ENCODE data around the gene COL9A3. TPM values are rescaled to one million over a fixed set of nuclear protein-coding genes. Genes with fewer than 3 reads are reported as not detected.

COL9A3 gene
- total RNA-seq (2014; rRNA removed; shearing (Covaris generic)): not detected in 2 replicates

DNA sequence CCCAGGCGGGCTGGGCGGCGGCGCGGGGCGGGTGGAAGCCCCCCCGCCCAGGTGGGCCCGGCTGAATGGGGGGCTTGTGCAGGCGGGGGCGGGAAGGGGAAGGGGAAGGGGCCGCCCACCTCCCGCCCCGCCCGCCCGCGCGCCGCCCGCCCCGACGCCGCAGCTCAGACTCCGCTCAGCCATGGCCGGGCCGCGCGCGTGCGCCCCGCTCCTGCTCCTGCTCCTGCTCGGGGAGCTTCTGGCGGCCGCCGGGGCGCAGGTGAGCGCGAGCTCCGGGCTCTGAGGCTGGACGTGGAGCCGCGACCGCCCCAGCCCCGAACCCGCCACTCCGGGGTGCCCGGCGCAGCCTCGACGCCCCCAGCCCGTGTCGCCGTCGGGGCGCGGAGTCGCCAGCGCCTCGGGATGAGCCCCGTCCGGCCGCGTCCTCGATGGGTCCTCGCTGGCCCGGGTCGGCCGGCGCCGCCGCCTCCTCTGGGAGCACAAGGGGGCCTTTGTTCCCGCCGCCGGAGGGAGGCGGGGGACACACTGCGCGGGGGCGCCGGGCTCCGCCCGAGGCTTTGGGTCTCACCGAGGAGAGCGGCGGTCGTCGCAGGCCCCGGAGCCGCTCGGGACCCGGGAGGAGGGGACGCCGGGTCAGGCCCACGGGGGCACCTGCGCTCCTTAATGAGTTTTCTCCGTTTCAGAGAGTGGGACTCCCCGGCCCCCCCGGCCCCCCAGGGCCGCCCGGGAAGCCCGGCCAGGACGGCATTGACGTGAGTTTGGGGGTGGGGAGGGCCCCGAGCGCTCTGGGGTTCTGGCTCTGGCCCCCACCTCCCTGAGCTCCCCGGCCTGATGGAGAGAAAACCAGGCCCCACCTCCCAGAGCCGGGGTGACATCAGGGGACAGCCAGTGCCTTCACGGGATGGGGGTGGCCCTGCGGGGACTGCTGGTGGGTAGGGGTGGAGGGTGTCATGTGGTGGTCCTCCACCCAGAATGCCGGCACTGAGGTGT lies at the start of gene COL9A3:
TSS of gene COL9A3 (plus strand) at position 167 of the 990 bp plus-strand sequence. CDS start at position 182, 15 bp downstream.
- no peak within 1 kb of the TSS for H3K27ac ChIP-seq
- DNase-seq (ENCODE audit: low read depth in 1 of 2, low spot score in 2 of 2): no peak
- peaks cover 42% of the 10 kb centered on the region for H3K27me3 ChIP-seq (replicated peaks)
- H3K4me1 ChIP-seq (replicated peaks): peaks cover 14% of the 10 kb centered on the region
- H3K9me3 ChIP-seq (replicated peaks): no peaks in the 10 kb centered on the region
- H3K4me3 ChIP-seq: no peak within 1 kb of the TSS
- H3K36me3 ChIP-seq: peaks cover 11% of the 10 kb centered on the region

DNA sequence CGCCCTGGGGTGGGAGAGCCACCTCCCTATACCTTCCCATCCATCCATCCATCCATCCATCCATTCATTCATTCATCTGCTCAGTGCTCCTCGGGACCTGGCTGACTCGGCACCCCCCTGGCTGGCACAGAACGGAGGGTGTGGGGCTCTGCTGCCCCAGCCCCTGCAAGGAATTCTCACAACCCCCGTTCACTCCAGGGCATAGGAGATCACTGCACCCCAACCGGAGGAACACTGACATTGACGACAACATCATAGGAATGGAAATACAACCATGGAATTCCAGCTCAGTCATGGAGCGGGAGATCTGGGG lies 48.7 kb upstream of the COL9A3 start:
- Histone ChIP-seq H3K36me3 (no peaks in the 10 kb centered on the region), H3K27me3 (replicated peaks) (peaks cover 75% of the 10 kb centered on the region), H3K4me3 (no peak overlapping the region), H3K4me1 (replicated peaks) (no peaks in the 10 kb centered on the region), H3K9me3 (replicated peaks) (no peaks in the 10 kb centered on the region), H3K27ac (no peak overlapping the region)
- DNase-seq (ENCODE audit: low read depth in 1 of 2, low spot score in 2 of 2): no peak

- Histone ChIP-seq H3K36me3 (no peaks in the 10 kb centered on the region), H3K4me1 (replicated peaks) (no peaks in the 10 kb centered on the region), H3K4me3 (no peak overlapping the region), H3K9me3 (replicated peaks) (no peaks in the 10 kb centered on the region), H3K27me3 (replicated peaks) (peaks cover 80% of the 10 kb centered on the region), H3K27ac (no peak overlapping the region)
- no peak for DNase-seq (ENCODE audit: low read depth in 1 of 2, low spot score in 2 of 2)
These were observed 48.1 kb upstream of the COL9A3 start for GRCh38 chr20:62768551-62769287.

DNA sequence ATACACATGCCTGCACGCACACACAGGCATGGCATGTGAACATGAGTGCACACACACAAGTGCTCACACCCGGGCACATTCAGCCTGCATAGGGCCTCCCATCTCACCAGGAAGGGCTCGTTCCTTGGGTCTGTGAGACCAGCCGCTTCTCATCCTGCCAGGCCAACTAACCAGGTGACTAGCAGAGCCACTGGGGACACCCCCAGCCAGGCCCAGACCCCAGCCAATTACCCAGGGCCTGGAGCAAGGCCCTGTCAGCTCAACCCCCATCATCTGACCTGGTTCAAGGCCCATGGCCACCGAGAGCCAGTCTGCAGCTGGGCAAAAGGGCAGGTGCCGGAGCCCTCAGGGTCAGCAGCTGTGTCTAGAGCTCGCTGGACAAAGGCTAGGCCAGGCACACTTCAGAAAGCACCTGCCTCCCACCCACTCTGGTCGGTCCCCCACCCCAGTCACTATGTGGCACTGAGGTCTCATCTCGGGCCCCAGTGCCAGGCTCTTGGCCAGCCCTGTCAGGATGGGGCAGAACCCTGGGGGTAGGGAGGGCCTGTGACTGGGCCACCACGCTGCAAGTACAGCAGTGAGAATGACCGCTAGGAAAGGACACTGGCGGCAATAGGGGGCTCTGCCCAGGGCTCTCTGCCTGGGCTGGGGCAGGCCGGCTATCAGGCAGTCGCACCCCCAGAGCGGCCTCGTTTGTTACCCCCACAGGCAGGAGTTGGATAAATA lies 47.3 kb upstream of the COL9A3 start:
- H3K4me3 ChIP-seq: no peak overlapping the region
- no peaks in the 10 kb centered on the region for H3K4me1 ChIP-seq (replicated peaks)
- no peak for DNase-seq (ENCODE audit: low read depth in 1 of 2, low spot score in 2 of 2)
- no peak overlapping the region for H3K27ac ChIP-seq
- H3K36me3 ChIP-seq: no peaks in the 10 kb centered on the region
- no peaks in the 10 kb centered on the region for H3K9me3 ChIP-seq (replicated peaks)
- H3K27me3 ChIP-seq (replicated peaks): peaks cover 83% of the 10 kb centered on the region

DNA sequence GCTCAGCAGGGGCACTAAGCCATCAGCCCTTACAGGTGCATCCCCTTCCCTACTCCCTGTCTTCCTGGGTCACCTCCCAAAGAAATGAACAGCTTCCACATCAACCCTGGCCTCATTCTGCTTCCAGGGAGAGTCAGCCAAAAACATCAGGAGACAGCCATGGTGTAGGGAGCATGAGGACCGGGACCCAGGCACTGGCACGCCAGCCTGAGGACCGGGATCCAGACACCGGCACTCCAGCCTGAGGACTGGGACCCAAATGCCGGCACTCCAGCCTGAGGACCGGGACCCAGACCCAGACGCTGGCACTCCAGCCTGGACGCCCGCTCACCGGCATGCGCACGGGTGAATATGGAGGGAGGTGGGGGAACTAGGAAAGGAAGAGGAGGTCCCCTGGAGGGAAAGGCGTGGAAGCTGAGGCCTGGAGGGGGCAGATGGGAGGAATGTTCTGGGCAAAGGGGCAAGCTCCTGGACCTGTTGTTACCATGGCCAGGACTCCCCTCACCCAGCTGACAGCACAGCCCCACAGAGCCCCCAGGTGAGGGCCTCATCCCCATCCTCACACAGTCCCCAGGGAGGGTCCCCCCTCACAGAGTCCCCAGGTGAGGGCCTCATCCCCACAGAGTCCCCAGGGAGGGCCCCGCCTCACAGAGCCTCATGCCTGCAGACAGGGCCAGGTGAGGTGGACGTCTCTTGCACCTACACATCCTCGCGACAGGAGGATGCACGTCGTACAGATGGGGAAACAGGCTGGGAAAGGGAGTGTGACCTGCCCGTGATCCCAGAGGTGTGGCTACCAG lies 46.5 kb upstream of the COL9A3 start:
- H3K4me1 ChIP-seq (replicated peaks): no peaks in the 10 kb centered on the region
- H3K36me3 ChIP-seq: no peaks in the 10 kb centered on the region
- H3K4me3 ChIP-seq: no peak overlapping the region
- H3K27me3 ChIP-seq (replicated peaks): peaks cover 83% of the 10 kb centered on the region
- H3K9me3 ChIP-seq (replicated peaks): no peaks in the 10 kb centered on the region
- no peak for DNase-seq (ENCODE audit: low read depth in 1 of 2, low spot score in 2 of 2)
- H3K27ac ChIP-seq: no peak overlapping the region

DNA sequence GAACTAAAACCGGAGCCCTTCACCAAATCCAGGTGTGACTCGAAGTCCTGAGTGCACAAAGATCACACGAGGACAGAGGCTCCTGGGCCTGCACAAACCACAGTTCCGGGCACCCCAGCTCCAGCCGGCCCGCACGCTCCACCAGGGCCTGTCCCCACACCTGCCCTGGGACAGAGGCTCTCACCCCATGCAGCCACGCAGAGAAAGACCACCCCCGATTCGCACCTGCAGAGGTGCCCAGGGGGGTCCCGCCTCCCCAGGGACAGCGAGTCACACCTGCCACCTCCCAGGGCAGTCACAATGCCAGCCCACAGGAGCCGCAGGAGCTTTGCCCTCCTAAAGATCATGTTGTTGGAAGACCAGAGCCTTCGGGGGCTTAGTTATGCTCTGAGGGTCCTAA lies 45.9 kb upstream of the COL9A3 start:
- Histone ChIP-seq H3K27me3 (replicated peaks) (peaks cover 77% of the 10 kb centered on the region), H3K9me3 (replicated peaks) (no peaks in the 10 kb centered on the region), H3K27ac (no peak overlapping the region), H3K4me1 (replicated peaks) (no peaks in the 10 kb centered on the region), H3K4me3 (no peak overlapping the region), H3K36me3 (no peaks in the 10 kb centered on the region)
- DNase-seq (ENCODE audit: low read depth in 1 of 2, low spot score in 2 of 2): no peak

DNA sequence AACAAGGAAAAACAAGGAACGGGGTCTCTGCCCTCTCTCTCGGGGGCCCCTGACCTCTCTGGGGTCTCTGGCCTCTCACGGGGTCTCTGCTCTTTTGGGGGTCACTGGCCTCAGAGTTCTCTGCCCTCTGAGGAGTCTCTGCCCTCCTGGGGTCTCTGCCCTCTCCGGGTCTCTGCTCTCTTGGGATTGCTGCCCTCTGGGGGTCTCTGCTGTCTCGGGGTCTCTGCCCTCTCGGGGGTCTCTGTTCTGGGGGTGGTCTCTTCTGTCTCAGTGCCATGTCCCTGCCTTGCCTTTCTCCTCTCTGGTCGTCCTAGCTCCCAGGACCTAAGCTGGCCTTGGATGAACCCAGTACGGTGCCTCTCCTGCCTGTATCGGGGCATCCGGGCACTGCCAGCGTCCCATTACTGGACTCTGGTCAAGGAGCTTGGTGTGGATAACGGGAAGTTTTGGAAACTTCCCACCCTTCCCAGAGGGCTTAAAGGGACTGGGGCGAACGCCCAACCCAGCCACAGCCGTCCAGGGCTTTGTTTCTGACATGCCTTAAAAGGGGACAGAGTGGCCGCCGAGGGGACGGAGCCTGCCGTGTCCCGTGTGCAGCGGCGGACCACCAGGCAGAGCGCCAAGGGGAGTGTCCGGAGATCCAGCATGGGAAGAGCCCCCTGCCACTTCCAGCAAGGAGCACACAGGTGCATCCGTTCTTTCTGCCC lies 45.3 kb upstream of the COL9A3 start:
- H3K36me3 ChIP-seq: no peaks in the 10 kb centered on the region
- no peaks in the 10 kb centered on the region for H3K9me3 ChIP-seq (replicated peaks)
- H3K4me3 ChIP-seq: no peak overlapping the region
- DNase-seq (ENCODE audit: low read depth in 1 of 2, low spot score in 2 of 2): no peak
- no peak overlapping the region for H3K27ac ChIP-seq
- peaks cover 71% of the 10 kb centered on the region for H3K27me3 ChIP-seq (replicated peaks)
- H3K4me1 ChIP-seq (replicated peaks): no peaks in the 10 kb centered on the region

DNA sequence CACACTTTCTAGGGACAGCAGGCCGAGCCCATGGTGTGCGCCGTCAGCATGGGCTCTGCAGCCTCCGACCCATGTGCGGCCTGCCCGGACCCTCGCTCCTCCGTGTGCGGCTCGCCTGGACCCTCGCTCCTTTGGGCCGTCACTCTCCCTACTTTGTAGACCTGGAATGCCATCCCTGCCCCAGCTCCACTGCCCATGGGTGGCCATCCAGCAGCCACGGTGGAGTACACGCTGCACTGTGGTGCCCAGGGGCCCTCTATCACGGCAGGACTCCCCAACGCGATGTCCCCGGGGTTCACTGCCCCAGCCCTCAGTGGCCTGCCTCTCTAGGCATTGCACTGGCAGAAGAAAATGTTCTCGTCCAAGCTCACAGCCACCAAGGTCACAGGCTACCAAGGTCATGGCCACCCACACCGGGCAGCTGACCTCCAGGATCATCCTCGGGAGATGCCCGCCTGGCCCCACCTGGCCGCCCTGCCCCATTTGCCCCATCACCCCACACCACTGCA lies 44.7 kb upstream of the COL9A3 start:
- DNase-seq (ENCODE audit: low read depth in 1 of 2, low spot score in 2 of 2): no peak
- Histone ChIP-seq H3K9me3 (replicated peaks) (no peaks in the 10 kb centered on the region), H3K27ac (no peak overlapping the region), H3K4me3 (no peak overlapping the region), H3K36me3 (no peaks in the 10 kb centered on the region), H3K27me3 (replicated peaks) (peaks cover 65% of the 10 kb centered on the region), H3K4me1 (replicated peaks) (no peaks in the 10 kb centered on the region)

DNA sequence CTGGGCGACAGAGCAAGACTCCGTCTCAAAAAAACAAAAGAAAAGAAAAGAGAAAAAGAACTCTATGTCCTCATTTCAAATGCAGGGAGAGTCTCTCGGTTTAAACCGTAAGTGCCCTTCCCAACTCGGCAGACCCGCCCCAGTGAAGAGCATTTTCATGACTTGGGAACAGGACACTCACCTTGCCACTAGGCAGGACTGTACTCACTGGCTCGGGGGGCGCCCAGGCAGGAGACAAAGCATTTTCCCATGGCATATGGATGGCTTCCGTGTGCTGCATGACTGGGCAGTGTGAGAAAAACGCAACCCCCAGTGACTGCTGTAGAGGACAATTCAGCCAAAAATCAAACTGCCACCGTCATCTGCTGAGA lies 44.2 kb upstream of the COL9A3 start:
- no peaks in the 10 kb centered on the region for H3K36me3 ChIP-seq
- DNase-seq (ENCODE audit: low read depth in 1 of 2, low spot score in 2 of 2): no peak
- H3K27me3 ChIP-seq (replicated peaks): peaks cover 64% of the 10 kb centered on the region
- no peaks in the 10 kb centered on the region for H3K9me3 ChIP-seq (replicated peaks)
- no peak overlapping the region for H3K27ac ChIP-seq
- no peaks in the 10 kb centered on the region for H3K4me1 ChIP-seq (replicated peaks)
- no peak overlapping the region for H3K4me3 ChIP-seq

GRCh38 chr20:62772990-62773844 lies 43.6 kb upstream of the COL9A3 start:
- H3K4me1 ChIP-seq (replicated peaks): no peaks in the 10 kb centered on the region
- no peak overlapping the region for H3K4me3 ChIP-seq
- peaks cover 58% of the 10 kb centered on the region for H3K27me3 ChIP-seq (replicated peaks)
- H3K27ac ChIP-seq: no peak overlapping the region
- no peak for DNase-seq (ENCODE audit: low read depth in 1 of 2, low spot score in 2 of 2)
- H3K36me3 ChIP-seq: no peaks in the 10 kb centered on the region
- no peaks in the 10 kb centered on the region for H3K9me3 ChIP-seq (replicated peaks)

- no peak overlapping the region for H3K4me3 ChIP-seq
- no peak for DNase-seq (ENCODE audit: low read depth in 1 of 2, low spot score in 2 of 2)
- no peaks in the 10 kb centered on the region for H3K4me1 ChIP-seq (replicated peaks)
- H3K27ac ChIP-seq: no peak overlapping the region
- peaks cover 49% of the 10 kb centered on the region for H3K27me3 ChIP-seq (replicated peaks)
- H3K36me3 ChIP-seq: no peaks in the 10 kb centered on the region
- H3K9me3 ChIP-seq (replicated peaks): no peaks in the 10 kb centered on the region
These were observed 42.8 kb upstream of the COL9A3 start for GRCh38 chr20:62773845-62774714.
